MCF 10A (cell line): ENCODE results near the gene PUS10. TPM values are rescaled to one million over a fixed set of nuclear protein-coding genes. Genes with fewer than 3 reads are reported as not detected.
A peak's percentile ranks its signal among the peaks of the same experiment; 100 is the strongest.
"Not testable (repeated sequence)": the region's sequence is repeated elsewhere in the genome, so short reads cannot be mapped to it uniquely, and the experiment has no call there.

Source experiments
- BruUV-seq: library from RNA; stranded (reverse); fragments of 400-500 nt; replicated peaks from 2 replicates; lab custom pipeline; 2021; lab: Mats Ljungman, UMichigan
- CTCF ChIA-PET: fragments of 300-600 bp; sonication (Branson Sonifier 250); formaldehyde crosslinking; extraction: SDS; loops from one replicate; lab custom pipeline; 2021; ENCODE audit warnings: antibody characterized with exemption, inconsistent platforms; lab: Yijun Ruan, JAX
- POLR2A ChIA-PET: fragments of 300-600, 350-650 bp; sonication (Branson Sonifier 250); formaldehyde crosslinking; extraction: SDS; loops from one replicate; lab custom pipeline; 2020; ENCODE audit warnings: antibody characterized with exemption, inconsistent platforms; lab: Yijun Ruan, JAX
- DNase-seq: peaks from one replicate; pipeline ENCODE4 v3.0.0-alpha.2; 2018; ENCODE audit not compliant: unreplicated experiment
- H3K27ac Mint-ChIP-seq: one replicate; pipeline ENCODE4 v1.8.0; 2022; ENCODE audit warnings: mild to moderate bottlenecking, low read depth, mixed read lengths; ENCODE audit not compliant: unreplicated experiment
- H3K27me3 Mint-ChIP-seq: one replicate; pipeline ENCODE4 v1.8.0; 2022; ENCODE audit warnings: mixed read lengths; ENCODE audit not compliant: insufficient read depth, unreplicated experiment
- H3K36me3 Mint-ChIP-seq: one replicate; pipeline ENCODE4 v1.8.0; 2022; ENCODE audit warnings: mild to moderate bottlenecking, moderate library complexity, mixed read lengths; ENCODE audit not compliant: insufficient read depth, unreplicated experiment
- H3K4me1 Mint-ChIP-seq: one replicate; pipeline ENCODE4 v1.8.0; 2022; ENCODE audit warnings: mixed read lengths; ENCODE audit not compliant: insufficient read depth, unreplicated experiment
- H3K4me3 Mint-ChIP-seq: one replicate; pipeline ENCODE4 v1.8.0; 2022; ENCODE audit warnings: mild to moderate bottlenecking, moderate library complexity, mixed read lengths; ENCODE audit not compliant: unreplicated experiment
- H3K9me3 Mint-ChIP-seq: one replicate; pipeline ENCODE4 v1.8.0; 2022; ENCODE audit warnings: mixed read lengths; ENCODE audit not compliant: unreplicated experiment
- intact Hi-C: fragments of 100-400 bp; cut with micrococcal nuclease; formaldehyde crosslinking; loops from 2 replicates; pipeline ENCODE4 v1.14.1; 2022
- total RNA-seq: library from RNA; stranded (reverse); gene quantifications from 2 replicates; pipeline ENCODE4 v1.2.3, GENCODE V29; 2022
- TF ChIP-seq, protein P1 (sequence below): fragments of 200-600 bp; IDR thresholded peaks from one replicate; pipeline ENCODE4 v1.8.0; 2022; ENCODE audit warnings: antibody characterized with exemption, mild to moderate bottlenecking; ENCODE audit not compliant: unreplicated experiment

The PUS10 gene
- total RNA-seq, 1 experiment from 2014 or later, result 5.0 TPM

DNA sequence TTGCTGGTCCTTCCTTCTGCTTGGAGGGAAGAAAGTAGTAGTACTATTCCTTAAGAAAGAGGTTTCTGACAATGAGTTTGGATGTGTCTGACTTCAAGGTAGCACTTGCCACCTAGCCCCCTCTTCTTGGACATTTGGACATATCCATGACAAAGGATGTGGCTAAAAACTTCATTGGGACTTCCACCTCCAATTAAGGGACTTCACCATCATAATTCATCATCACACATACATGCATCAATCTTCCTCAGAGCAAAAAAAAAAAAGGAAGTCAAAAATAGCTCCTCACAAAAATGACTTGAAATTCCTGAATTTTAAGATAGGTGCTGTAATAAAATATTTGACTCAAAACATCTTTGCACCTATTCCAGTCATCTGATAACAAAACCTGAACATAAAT is 23.9 kb downstream of the PUS10 start:
- CTCF ChIA-PET, result interaction anchor here (0.6 to 1.1 kb wide), 3 partner anchors 195 to 427 kb away, joined by 3 to 5 read pairs (median 3); no protein-coding TSS in a partner anchor
- POLR2A ChIA-PET, result interaction anchor here (1.2 kb wide), 1 partner anchor 113 kb away, joined by 3 read pairs; the partner anchor contains the start of gene REL
- no peaks in the 10 kb centered on the region for H3K9me3 Mint-ChIP-seq
- H3K36me3 Mint-ChIP-seq, result peaks cover 6% of the 10 kb centered on the region
- no peak overlapping the region for H3K27ac Mint-ChIP-seq
- DNase-seq, result no peak
- TF ChIP-seq, protein P1, sequence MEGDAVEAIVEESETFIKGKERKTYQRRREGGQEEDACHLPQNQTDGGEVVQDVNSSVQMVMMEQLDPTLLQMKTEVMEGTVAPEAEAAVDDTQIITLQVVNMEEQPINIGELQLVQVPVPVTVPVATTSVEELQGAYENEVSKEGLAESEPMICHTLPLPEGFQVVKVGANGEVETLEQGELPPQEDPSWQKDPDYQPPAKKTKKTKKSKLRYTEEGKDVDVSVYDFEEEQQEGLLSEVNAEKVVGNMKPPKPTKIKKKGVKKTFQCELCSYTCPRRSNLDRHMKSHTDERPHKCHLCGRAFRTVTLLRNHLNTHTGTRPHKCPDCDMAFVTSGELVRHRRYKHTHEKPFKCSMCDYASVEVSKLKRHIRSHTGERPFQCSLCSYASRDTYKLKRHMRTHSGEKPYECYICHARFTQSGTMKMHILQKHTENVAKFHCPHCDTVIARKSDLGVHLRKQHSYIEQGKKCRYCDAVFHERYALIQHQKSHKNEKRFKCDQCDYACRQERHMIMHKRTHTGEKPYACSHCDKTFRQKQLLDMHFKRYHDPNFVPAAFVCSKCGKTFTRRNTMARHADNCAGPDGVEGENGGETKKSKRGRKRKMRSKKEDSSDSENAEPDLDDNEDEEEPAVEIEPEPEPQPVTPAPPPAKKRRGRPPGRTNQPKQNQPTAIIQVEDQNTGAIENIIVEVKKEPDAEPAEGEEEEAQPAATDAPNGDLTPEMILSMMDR, result no peak
- intact Hi-C loops, result no loop called here
- H3K4me1 Mint-ChIP-seq, result peaks cover 4% of the 10 kb centered on the region
- H3K27me3 Mint-ChIP-seq, result no peaks in the 10 kb centered on the region
- BruUV-seq, result no TSS peak
- no peak overlapping the region for H3K4me3 Mint-ChIP-seq

GRCh38 chr2:60992985-60993392 is 25.1 kb downstream of the PUS10 start:
- no TSS peak for BruUV-seq
- no peak overlapping the region for H3K27ac Mint-ChIP-seq
- no peak overlapping the region for H3K4me3 Mint-ChIP-seq
- peaks cover 5% of the 10 kb centered on the region for H3K4me1 Mint-ChIP-seq
- peaks cover 6% of the 10 kb centered on the region for H3K36me3 Mint-ChIP-seq
- no peak for DNase-seq
- TF ChIP-seq, protein P1, result no peak
- intact Hi-C loops, result no loop called here
- no peaks in the 10 kb centered on the region for H3K9me3 Mint-ChIP-seq
- H3K27me3 Mint-ChIP-seq, result no peaks in the 10 kb centered on the region
- POLR2A ChIA-PET, result interaction anchor here (1.0 to 1.4 kb wide), 5 partner anchors 28 to 111 kb away, joined by 3 read pairs; no protein-coding TSS in a partner anchor
- CTCF ChIA-PET, result interaction anchor here (0.5 to 1.4 kb wide), 5 partner anchors 12 to 684 kb away, joined by 3 to 4 read pairs (median 3); no protein-coding TSS in a partner anchor

GRCh38 chr2:60991644-60992043 is 26.4 kb downstream of the PUS10 start:
- H3K4me3 Mint-ChIP-seq, result no peak overlapping the region
- POLR2A ChIA-PET, result interaction anchor here (0.7 to 1.4 kb wide), 3 partner anchors 28 to 165 kb away, joined by 3 read pairs; no protein-coding TSS in a partner anchor
- intact Hi-C loops, result no loop called here

DNA sequence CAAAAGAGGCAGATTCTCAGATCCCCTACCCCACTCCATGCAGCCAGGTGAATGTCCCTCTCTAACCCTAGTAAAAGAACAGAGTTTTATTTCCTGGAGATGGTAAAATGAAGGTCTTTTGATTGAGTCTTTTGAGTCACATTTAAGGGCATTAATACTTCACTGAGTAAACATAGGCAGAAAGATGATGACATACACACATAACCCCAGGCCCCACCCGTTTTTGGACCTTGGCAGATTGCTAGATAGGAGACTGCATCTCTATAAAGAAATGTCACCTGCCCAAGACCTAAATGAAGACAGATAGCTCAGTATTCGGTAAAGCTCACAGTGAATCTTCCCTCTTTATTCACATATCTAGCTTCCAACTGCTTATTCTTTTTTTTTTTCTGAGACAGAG is 28.8 kb downstream of the PUS10 start:
- H3K27ac Mint-ChIP-seq, result peak overlapping the region; percentile 35
- BruUV-seq, result no TSS peak
- no peaks in the 10 kb centered on the region for H3K27me3 Mint-ChIP-seq
- intact Hi-C loops, result no loop called here
- ChIA-PET CTCF (interaction anchor here (1.2 to 2.7 kb wide), 2 partner anchors 10 to 192 kb away, joined by 4 to 14 read pairs; no protein-coding TSS in a partner anchor), POLR2A (interaction anchor here (0.6 to 1.9 kb wide), 5 partner anchors 25 to 109 kb away, joined by 3 to 8 read pairs (median 4); no protein-coding TSS in a partner anchor)
- no peaks in the 10 kb centered on the region for H3K9me3 Mint-ChIP-seq
- H3K4me3 Mint-ChIP-seq, result no peak overlapping the region
- H3K36me3 Mint-ChIP-seq, result peaks cover 6% of the 10 kb centered on the region
- DNase-seq, result no peak
- H3K4me1 Mint-ChIP-seq, result peaks cover 5% of the 10 kb centered on the region
- TF ChIP-seq, protein P1, result no peak

More at GRCh38 chr2:60991644-60992043, 26.4 kb downstream of the PUS10 start:
- no peak overlapping the region for H3K27ac Mint-ChIP-seq
- CTCF ChIA-PET, result interaction anchor here (1.4 kb wide), 1 partner anchor 190 kb away, joined by 3 read pairs; no protein-coding TSS in a partner anchor
- no TSS peak for BruUV-seq
- no peaks in the 10 kb centered on the region for H3K9me3 Mint-ChIP-seq
- H3K27me3 Mint-ChIP-seq, result no peaks in the 10 kb centered on the region
- TF ChIP-seq, protein P1, result no peak
- peaks cover 5% of the 10 kb centered on the region for H3K4me1 Mint-ChIP-seq
- DNase-seq, result no peak
- peaks cover 6% of the 10 kb centered on the region for H3K36me3 Mint-ChIP-seq

DNA sequence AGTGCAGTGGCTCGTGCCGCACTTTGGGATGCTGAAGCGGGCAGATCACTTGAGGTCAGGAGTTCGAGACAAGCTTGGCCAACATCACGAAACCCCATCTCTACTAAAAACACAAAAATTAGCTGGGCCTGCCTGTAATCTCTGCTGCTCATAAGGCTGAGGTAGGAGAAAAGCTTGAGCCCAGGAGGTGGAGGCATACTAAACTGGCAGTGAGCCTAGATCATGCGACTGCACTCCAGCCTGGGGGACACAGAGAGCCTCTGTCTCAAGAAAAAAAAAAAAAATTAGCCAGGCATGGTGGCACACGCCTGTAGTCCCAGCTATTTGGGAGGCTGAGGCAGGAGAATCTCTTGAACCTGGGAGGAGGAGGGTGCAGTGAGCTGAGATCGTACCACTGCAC is 30.4 kb downstream of the PUS10 start:
- H3K9me3 Mint-ChIP-seq, H3K27ac Mint-ChIP-seq, H3K4me1 Mint-ChIP-seq, BruUV-seq, H3K4me3 Mint-ChIP-seq, H3K36me3 Mint-ChIP-seq, H3K27me3 Mint-ChIP-seq, intact Hi-C loops, DNase-seq: not testable (repeated sequence)
- POLR2A ChIA-PET, result interaction anchor here (0.9 to 2.7 kb wide), 2 partner anchors 22 to 29 kb away, joined by 3 to 9 read pairs; no protein-coding TSS in a partner anchor
- CTCF ChIA-PET, result interaction anchor here (0.6 to 1.7 kb wide), 2 partner anchors 12 to 280 kb away, joined by 4 read pairs; no protein-coding TSS in a partner anchor
